ENCODE measurements around the gene PISD. TPM values are rescaled to one million over a fixed set of nuclear protein-coding genes. Genes with fewer than 3 reads are reported as not detected.
A peak's percentile ranks its signal among the peaks of the same experiment; 100 is the strongest.

Gene PISD
- total RNA-seq, 1 donor from 2014 or later: 36.2 TPM

GRCh38 chr22:31627223-31627731 is 34.7 kb downstream of the PISD start:
- H3K27ac Mint-ChIP-seq (ENCODE audit: unreplicated experiment): peak overlapping the region; percentile 23

GRCh38 chr22:31626427-31627150 is 35.4 kb downstream of the PISD start:
- no peak for TF ChIP-seq CTCF (IDR thresholded peaks at IDR 0.05)
- DNase-seq (ENCODE audit: extremely low spot score, unreplicated experiment): no peak
- H3K27me3 Mint-ChIP-seq (ENCODE audit: unreplicated experiment): no peaks in the 10 kb centered on the region
- peaks cover 49% of the 10 kb centered on the region for H3K4me1 Mint-ChIP-seq (ENCODE audit: unreplicated experiment)
- no peaks in the 10 kb centered on the region for H3K9me3 Mint-ChIP-seq (ENCODE audit: unreplicated experiment)
- peaks cover 6% of the 10 kb centered on the region for H3K36me3 Mint-ChIP-seq (ENCODE audit: unreplicated experiment)
- H3K27ac Mint-ChIP-seq (ENCODE audit: unreplicated experiment): peak overlapping the region; percentile 72
- no peak overlapping the region for H3K4me3 Mint-ChIP-seq (ENCODE audit: unreplicated experiment)

More at GRCh38 chr22:31627223-31627731, 34.7 kb downstream of the PISD start:
- H3K4me3 Mint-ChIP-seq (ENCODE audit: unreplicated experiment): no peak overlapping the region
- no peaks in the 10 kb centered on the region for H3K27me3 Mint-ChIP-seq (ENCODE audit: unreplicated experiment)
- peaks cover 49% of the 10 kb centered on the region for H3K4me1 Mint-ChIP-seq (ENCODE audit: unreplicated experiment)
- no peak for DNase-seq (ENCODE audit: extremely low spot score, unreplicated experiment)
- H3K36me3 Mint-ChIP-seq (ENCODE audit: unreplicated experiment): peaks cover 2% of the 10 kb centered on the region
- no peaks in the 10 kb centered on the region for H3K9me3 Mint-ChIP-seq (ENCODE audit: unreplicated experiment)
- TF ChIP-seq CTCF (IDR thresholded peaks at IDR 0.05): no peak

- Mint-ChIP-seq H3K4me1 (ENCODE audit: unreplicated experiment) (peaks cover 42% of the 10 kb centered on the region), H3K36me3 (ENCODE audit: unreplicated experiment) (peaks cover 6% of the 10 kb centered on the region), H3K27ac (ENCODE audit: unreplicated experiment) (peak overlapping the region; percentile 50), H3K4me3 (ENCODE audit: unreplicated experiment) (peak overlapping the region; percentile 14), H3K27me3 (ENCODE audit: unreplicated experiment) (no peaks in the 10 kb centered on the region), H3K9me3 (ENCODE audit: unreplicated experiment) (no peaks in the 10 kb centered on the region)
- DNase-seq (ENCODE audit: extremely low spot score, unreplicated experiment): no peak
- no peak for TF ChIP-seq CTCF (IDR thresholded peaks at IDR 0.05)
These were observed 36.2 kb downstream of the PISD start for GRCh38 chr22:31625661-31626426.

- no peak overlapping the region for H3K27ac Mint-ChIP-seq (ENCODE audit: unreplicated experiment)
- no peak for DNase-seq (ENCODE audit: extremely low spot score, unreplicated experiment)
- H3K4me3 Mint-ChIP-seq (ENCODE audit: unreplicated experiment): no peak overlapping the region
- no peaks in the 10 kb centered on the region for H3K9me3 Mint-ChIP-seq (ENCODE audit: unreplicated experiment)
- peaks cover 6% of the 10 kb centered on the region for H3K36me3 Mint-ChIP-seq (ENCODE audit: unreplicated experiment)
- TF ChIP-seq CTCF (IDR thresholded peaks at IDR 0.05): no peak
- no peaks in the 10 kb centered on the region for H3K27me3 Mint-ChIP-seq (ENCODE audit: unreplicated experiment)
- peaks cover 41% of the 10 kb centered on the region for H3K4me1 Mint-ChIP-seq (ENCODE audit: unreplicated experiment)
These were observed 36.8 kb downstream of the PISD start for GRCh38 chr22:31625257-31625640.

Data from osteocyte (in vitro differentiated cells).